Thymus (tissue), 11 donors: Measurements from ENCODE around the gene RPTN. TPM values are rescaled to one million over a fixed set of nuclear protein-coding genes. Genes with fewer than 3 reads are reported as not detected.

Experiments used
- DNase-seq, 9 donors: peaks; one replicate each; pipeline ENCODE4 v3.0.0-alpha.2; 2013; ENCODE audit warnings: low spot score in 9 of 9, low read depth in 6 of 9, missing footprints in 1 of 9
- H3K27ac ChIP-seq, 2 donors: one replicate each; pipeline ENCODE4 v1.5.1; 2013; ENCODE audit warnings: control low read depth in 1 of 2, low read depth in 1 of 2, low read length in 1 of 2, mild to moderate bottlenecking in 1 of 2, moderate library complexity in 1 of 2
- H3K27me3 ChIP-seq, 2 donors: one replicate each; pipeline ENCODE4 v1.5.1; 2013; ENCODE audit warnings: low read length in 1 of 2; ENCODE audit not compliant: control insufficient read depth in 2 of 2, insufficient read depth in 1 of 2
- H3K36me3 ChIP-seq, 2 donors: one replicate each; pipeline ENCODE4 v1.5.1; 2013; ENCODE audit warnings: low read length in 1 of 2, mild to moderate bottlenecking in 1 of 2, moderate library complexity in 1 of 2; ENCODE audit not compliant: control insufficient read depth in 2 of 2, insufficient read depth in 2 of 2
- H3K4me1 ChIP-seq, 2 donors: one replicate each; pipeline ENCODE4 v1.5.1; 2013; ENCODE audit warnings: low read length in 2 of 2; ENCODE audit not compliant: control insufficient read depth in 2 of 2, insufficient read depth in 2 of 2
- H3K4me3 ChIP-seq, 2 donors: one replicate each; pipeline ENCODE4 v1.5.1; 2013; ENCODE audit warnings: low read length in 2 of 2, control low read depth in 1 of 2, mild to moderate bottlenecking in 1 of 2
- H3K9me3 ChIP-seq, 2 donors: one replicate each; pipeline ENCODE4 v1.5.1; 2013; ENCODE audit warnings: low read length in 1 of 2, mild to moderate bottlenecking in 1 of 2; ENCODE audit not compliant: control insufficient read depth in 2 of 2, insufficient read depth in 1 of 2
- WGBS: extraction: QIAGEN DNeasy Blood & Tissue Kit; methylation state at CpG from one replicate; pipeline ENCODE4 v1.1.7; 2013; 5-methylcytosine and 5-hydroxymethylcytosine counted together
- polyA plus RNA-seq: library from polyadenylated mRNA; stranded (reverse); fragments of 200-250 nt; gene quantifications from one replicate; pipeline ENCODE4 v1.2.3, GENCODE V29; 2013
- total RNA-seq: library from RNA; stranded (reverse); fragments of 120-200 nt; gene quantifications from one replicate; pipeline ENCODE4 v1.2.4, GENCODE V29; 2013
- donor health status: healthy.

Gene RPTN
- total and polyA plus RNA-seq, 2 donors = 0.09 to 3.2 TPM

GRCh38 chr1:152168535-152168868 is 9.5 kb upstream of the RPTN start:
- WGBS = 84% methylated on average over 1 of the region's 1 CpG
- DNase-seq = no peak
- no peak overlapping the region for H3K4me3 ChIP-seq
- no peaks in the 10 kb centered on the region for H3K36me3 ChIP-seq
- H3K27me3 ChIP-seq = no peaks in the 10 kb centered on the region
- no peaks in the 10 kb centered on the region for H3K9me3 ChIP-seq
- no peak overlapping the region for H3K27ac ChIP-seq
- no peaks in the 10 kb centered on the region for H3K4me1 ChIP-seq

DNA sequence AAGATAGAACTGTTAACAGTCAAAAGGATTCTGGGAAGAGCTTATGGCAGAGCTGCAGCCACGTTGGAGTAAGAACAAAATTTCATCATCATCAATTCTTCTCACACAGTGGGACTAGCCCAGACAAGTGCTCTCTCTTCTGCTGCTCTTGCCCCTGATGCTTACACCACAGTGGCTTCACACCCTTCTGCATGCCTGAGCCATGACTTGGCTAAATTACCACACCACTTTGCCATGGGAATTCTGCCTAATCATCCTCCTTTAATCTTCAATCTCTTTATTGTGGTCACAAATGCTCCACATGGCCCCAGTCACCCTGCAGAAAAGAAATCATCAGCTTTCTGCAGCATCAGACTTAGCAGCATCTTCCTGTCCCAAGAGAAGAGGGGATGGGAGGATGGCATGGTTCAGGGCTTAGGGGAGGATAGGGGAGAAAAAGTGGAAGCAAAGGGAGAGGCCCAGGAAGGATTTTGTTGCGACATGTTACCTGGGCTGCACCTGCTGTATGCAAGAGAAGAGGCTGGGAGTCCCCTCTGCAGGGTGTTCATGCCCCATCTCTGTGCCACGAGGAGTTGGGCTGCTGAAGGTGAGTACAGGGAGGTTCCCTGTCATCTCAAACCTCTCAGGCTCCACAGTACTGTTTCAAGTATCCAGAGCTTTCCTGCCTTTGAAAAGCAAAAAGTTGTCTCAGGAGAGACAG is 9.0 kb upstream of the RPTN start:
- H3K4me1 ChIP-seq = no peaks in the 10 kb centered on the region
- no peaks in the 10 kb centered on the region for H3K36me3 ChIP-seq
- H3K9me3 ChIP-seq = no peaks in the 10 kb centered on the region
- H3K27me3 ChIP-seq = no peaks in the 10 kb centered on the region
- H3K4me3 ChIP-seq = no peak overlapping the region
- 42% methylated on average over 3 of the region's 3 CpGs for WGBS
- no peak overlapping the region for H3K27ac ChIP-seq
- DNase-seq = peak in 1 of 9 donors; percentile 2

- no peaks in the 10 kb centered on the region for H3K4me1 ChIP-seq
- H3K9me3 ChIP-seq = no peaks in the 10 kb centered on the region
- no peaks in the 10 kb centered on the region for H3K27me3 ChIP-seq
- DNase-seq = no peak
- H3K4me3 ChIP-seq = no peak overlapping the region
- H3K27ac ChIP-seq = no peak overlapping the region
- no peaks in the 10 kb centered on the region for H3K36me3 ChIP-seq
- WGBS = 54% methylated on average over 1 of the region's 1 CpG
Measured at GRCh38 chr1:152166966-152167365, 7.9 kb upstream of the RPTN start.

GRCh38 chr1:152165286-152166077 is 6.5 kb upstream of the RPTN start:
- no peak overlapping the region for H3K27ac ChIP-seq
- WGBS = 96% methylated on average over 4 of the region's 4 CpGs

GRCh38 chr1:152164517-152165136 is 5.6 kb upstream of the RPTN start:
- Histone ChIP-seq H3K4me3 (no peak overlapping the region), H3K27me3 (no peaks in the 10 kb centered on the region), H3K9me3 (no peaks in the 10 kb centered on the region), H3K27ac (no peak overlapping the region), H3K36me3 (no peaks in the 10 kb centered on the region), H3K4me1 (no peaks in the 10 kb centered on the region)
- DNase-seq = no peak
- 82% methylated on average over 2 of the region's 2 CpGs for WGBS

More at GRCh38 chr1:152165286-152166077, 6.5 kb upstream of the RPTN start:
- Histone ChIP-seq H3K4me1 (no peaks in the 10 kb centered on the region), H3K9me3 (no peaks in the 10 kb centered on the region), H3K27me3 (no peaks in the 10 kb centered on the region), H3K36me3 (no peaks in the 10 kb centered on the region), H3K4me3 (no peak overlapping the region)
- DNase-seq = no peak

GRCh38 chr1:152162792-152163463 is 3.9 kb upstream of the RPTN start:
- Histone ChIP-seq H3K9me3 (no peaks in the 10 kb centered on the region), H3K4me1 (no peaks in the 10 kb centered on the region), H3K36me3 (no peaks in the 10 kb centered on the region), H3K4me3 (no peak overlapping the region), H3K27ac (no peak overlapping the region), H3K27me3 (no peaks in the 10 kb centered on the region)
- WGBS = 84% methylated on average over 1 of the region's 1 CpG
- DNase-seq = no peak

- DNase-seq = peak in 1 of 9 donors; percentile 7
- H3K9me3 ChIP-seq = no peaks in the 10 kb centered on the region
- H3K4me1 ChIP-seq = no peaks in the 10 kb centered on the region
- 59% methylated on average over 3 of the region's 3 CpGs for WGBS
- H3K27me3 ChIP-seq = no peaks in the 10 kb centered on the region
- no peaks in the 10 kb centered on the region for H3K36me3 ChIP-seq
- H3K4me3 ChIP-seq = no peak overlapping the region
- no peak overlapping the region for H3K27ac ChIP-seq
Measured at GRCh38 chr1:152160576-152160975, 1.5 kb upstream of the RPTN start.

DNA sequence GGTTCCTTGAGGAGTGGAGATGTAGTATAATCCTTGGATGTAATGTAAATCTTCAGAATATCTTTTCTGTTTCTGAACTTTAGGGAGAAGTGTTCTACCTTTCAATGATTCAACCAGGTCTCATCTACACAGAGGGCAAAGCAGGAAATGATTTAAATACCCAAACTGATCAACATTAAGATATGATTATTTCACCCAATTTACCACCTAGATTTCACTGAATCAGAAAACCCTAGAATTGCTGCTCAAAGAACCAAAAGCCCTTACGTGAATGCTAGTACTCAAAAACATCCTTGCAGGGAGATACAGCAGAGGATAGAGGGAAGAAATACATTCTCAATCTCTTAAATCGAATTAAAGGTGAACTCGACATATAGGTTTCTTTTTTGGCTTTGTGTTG is 5.0 kb downstream of the RPTN start:
- Histone ChIP-seq H3K4me3 (no peak overlapping the region), H3K36me3 (no peaks in the 10 kb centered on the region), H3K4me1 (no peaks in the 10 kb centered on the region), H3K27ac (no peak overlapping the region), H3K9me3 (no peaks in the 10 kb centered on the region), H3K27me3 (no peaks in the 10 kb centered on the region)
- 97% methylated on average over 3 of the region's 3 CpGs for WGBS
- DNase-seq = no peak

DNA sequence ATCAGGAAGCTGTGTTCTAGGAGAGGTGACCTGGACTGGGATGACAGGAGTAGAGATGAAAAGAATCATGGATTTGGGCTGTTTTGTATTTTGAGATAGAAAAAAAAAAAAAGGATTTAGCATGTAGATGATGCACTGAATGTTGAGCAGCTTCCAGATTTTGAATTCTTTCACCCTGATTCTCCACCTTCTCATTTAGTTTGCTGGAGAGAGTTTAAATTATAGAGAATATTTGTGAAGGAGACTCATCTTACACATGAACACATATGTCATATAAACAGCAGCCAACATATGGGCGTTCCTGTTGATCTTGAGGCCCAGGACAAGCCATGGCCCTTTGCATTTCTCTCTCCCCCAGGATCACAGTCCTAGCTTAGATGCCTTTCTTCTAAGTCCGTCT is 7.4 kb downstream of the RPTN start:
- H3K9me3 ChIP-seq = peaks cover 0 to 10% of the 10 kb centered on the region in 2 donors
- H3K4me1 ChIP-seq = no peaks in the 10 kb centered on the region
- no peak for DNase-seq
- H3K4me3 ChIP-seq = no peak overlapping the region
- 94% methylated on average over 2 of the region's 2 CpGs for WGBS
- no peak overlapping the region for H3K27ac ChIP-seq
- no peaks in the 10 kb centered on the region for H3K27me3 ChIP-seq
- H3K36me3 ChIP-seq = no peaks in the 10 kb centered on the region
